GM06990 (cell line): ENCODE measurements around the gene SLC7A10.

Experiments used
- DNase-seq: peaks from one replicate; pipeline ENCODE4 v3.0.0-alpha.2; 2011; ENCODE audit not compliant: insufficient read length; ENCODE audit errors: extremely low read depth
- H3K27me3 ChIP-seq: replicated peaks from 2 replicates; pipeline ENCODE4 v1.6.0; 2011; ENCODE audit warnings: low read length; ENCODE audit not compliant: control insufficient read depth, insufficient read depth
- H3K36me3 ChIP-seq: 2 replicates; pipeline ENCODE4 v1.5.1; 2011; ENCODE audit warnings: low read length; ENCODE audit not compliant: control insufficient read depth, insufficient read depth
- H3K4me3 ChIP-seq: replicated peaks from 2 replicates; pipeline ENCODE4 v1.5.1; 2011; ENCODE audit warnings: low read depth, mild to moderate bottlenecking, control low read depth, low read length
- CTCF ChIP-seq: IDR thresholded peaks from 2 replicates; pipeline ENCODE4 v1.5.1; 2011; ENCODE audit warnings: low read length, control low read depth, mild to moderate bottlenecking, inconsistent platforms; ENCODE audit not compliant: insufficient read depth, poor library complexity, severe bottlenecking

The SLC7A10 gene

GRCh38 chr19:33197591-33198000 is 28.1 kb downstream of the SLC7A10 start:
- Histone ChIP-seq H3K36me3 (no peaks in the 10 kb centered on the region), H3K4me3 (no peak overlapping the region), H3K27me3 (no peaks in the 10 kb centered on the region; the same call in none of the 2 replicates)
- DNase-seq, result peak; percentile 39
- TF ChIP-seq CTCF, result no peak

- DNase-seq, result no peak
- Histone ChIP-seq H3K4me3 (no peak overlapping the region), H3K36me3 (no peaks in the 10 kb centered on the region), H3K27me3 (no peaks in the 10 kb centered on the region; the same call in none of the 2 replicates)
- no peak for TF ChIP-seq CTCF
Measured at GRCh38 chr19:33196446-33197193, 29.0 kb downstream of the SLC7A10 start.

- H3K4me3 ChIP-seq, result no peak overlapping the region
- no peak for TF ChIP-seq CTCF
- DNase-seq, result no peak
- H3K36me3 ChIP-seq, result no peaks in the 10 kb centered on the region
- H3K27me3 ChIP-seq, result no peaks in the 10 kb centered on the region; the same call in none of the 2 replicates
Measured at GRCh38 chr19:33195645-33196347, 29.9 kb downstream of the SLC7A10 start.

- no peaks in the 10 kb centered on the region for H3K36me3 ChIP-seq
- no peak for DNase-seq
- H3K27me3 ChIP-seq, result no peaks in the 10 kb centered on the region; the same call in none of the 2 replicates
- no peak overlapping the region for H3K4me3 ChIP-seq
- TF ChIP-seq CTCF, result no peak
Measured at GRCh38 chr19:33194886-33195644, 30.6 kb downstream of the SLC7A10 start.

- no peak for DNase-seq
- no peak overlapping the region for H3K4me3 ChIP-seq
Measured at GRCh38 chr19:33194532-33194885, 31.1 kb downstream of the SLC7A10 start.

More at GRCh38 chr19:33194532-33194885, 31.1 kb downstream of the SLC7A10 start:
- no peak for TF ChIP-seq CTCF
- H3K27me3 ChIP-seq, result no peaks in the 10 kb centered on the region; the same call in none of the 2 replicates
- H3K36me3 ChIP-seq, result no peaks in the 10 kb centered on the region
